Transverse colon (tissue), 4 donors: ENCODE data around the gene THSD4. TPM values are rescaled to one million over a fixed set of nuclear protein-coding genes. Genes with fewer than 3 reads are reported as not detected.

ENCODE experiments used
- DNase-seq: peaks from one replicate; pipeline ENCODE4 v3.0.0-alpha.2; 2019
- H3K27ac ChIP-seq, 4 donors: fragments of 200-600 bp; sonication (generic); 2 replicates each; pipeline ENCODE4 v1.5.1; 2016 to 2018; ENCODE audit warnings: inconsistent platforms in 4 of 4
- H3K27me3 ChIP-seq: fragments of 200-600 bp; sonication (generic); 2 replicates; pipeline ENCODE4 v1.5.1; 2017; ENCODE audit warnings: inconsistent platforms
- H3K36me3 ChIP-seq, 4 donors: fragments of 200-600 bp; sonication (generic); 2 replicates each; pipeline ENCODE4 v1.5.1; 2017 to 2019; ENCODE audit warnings: inconsistent platforms in 4 of 4
- H3K4me1 ChIP-seq, 4 donors: fragments of 200-600 bp; sonication (generic); 2 replicates each; pipeline ENCODE4 v1.5.1; 2017 to 2020; ENCODE audit warnings: inconsistent platforms in 4 of 4
- H3K4me3 ChIP-seq, 4 donors: fragments of 200-600 bp; sonication (generic); 1 replicate in 1 of 4; 2 replicates in 3 of 4; pipeline versions ENCODE4 v1.5.1 to v1.6.1; 2017 to 2019; ENCODE audit warnings: inconsistent platforms in 4 of 4
- H3K9me3 ChIP-seq, 2 donors: fragments of 200-600 bp; sonication (generic); 2 replicates each; pipeline ENCODE4 v1.5.1; 2017 to 2019; ENCODE audit warnings: inconsistent platforms in 2 of 2
- EP300 ChIP-seq: sonication (generic); formaldehyde crosslinking; IDR thresholded peaks from one replicate; pipeline ENCODE4 v1.6.1; 2017; ENCODE audit warnings: antibody characterized with exemption, low read depth
- POLR2A ChIP-seq: fragments of 450-650 bp; IDR thresholded peaks from one replicate; pipeline ENCODE4 v1.6.1; 2016; ENCODE audit warnings: antibody characterized with exemption, mild to moderate bottlenecking, moderate library complexity
- POLR2AphosphoS5 ChIP-seq, 3 donors: sonication (generic); formaldehyde crosslinking; IDR thresholded peaks; one replicate each; pipeline ENCODE4 v1.6.1; 2016; ENCODE audit warnings: antibody characterized with exemption in 3 of 3
- WGBS, 2 donors: methylation state at CpG; one replicate each; pipeline ENCODE4 v1.1.5; 2018; ENCODE audit warnings: low coverage in 1 of 2; 5-methylcytosine and 5-hydroxymethylcytosine counted together
- in situ Hi-C, 4 donors: fragments of 200-750 bp; cut with MboI; loops; one replicate each; pipeline versions ENCODE4 v1.15.0 to v1.15.1; 2017; ENCODE audit warnings: low sequenced_read_pairs in 3 of 4, low pct_ligation_motif_present in 1 of 4, low pct_unique_long_range_greater_than_20kb in 1 of 4
- intact Hi-C: fragments of 100-400 bp; cut with DNase I; formaldehyde crosslinking; loops from one replicate; pipeline ENCODE4 v1.15.1; 2023; ENCODE audit warnings: low total_unique reads
- total RNA-seq, 4 donors: library from RNA; depleted of rRNA; stranded (reverse); fragments of >200 nt; gene quantifications; one replicate each; pipeline ENCODE4 v1.1.0, GENCODE V29; 2016
- TF ChIP-seq, protein P1 (sequence below), 5 experiments: fragments of 200-600 bp in 3 of 5; fragments of 450-650 bp in 2 of 5; sonication (generic) in 3 of 5; IDR thresholded peaks; 1 replicate in 2 of 5; 2 replicates in 3 of 5; pipeline ENCODE4 v1.5.1; 2016 to 2017; ENCODE audit warnings: antibody characterized with exemption in 5 of 5, inconsistent platforms in 3 of 5, mild to moderate bottlenecking in 2 of 5, moderate library complexity in 1 of 5

The THSD4 gene
- total RNA-seq, 4 donors from 2014 or later: 13.3 to 57.2 (median 47.4) TPM

DNA sequence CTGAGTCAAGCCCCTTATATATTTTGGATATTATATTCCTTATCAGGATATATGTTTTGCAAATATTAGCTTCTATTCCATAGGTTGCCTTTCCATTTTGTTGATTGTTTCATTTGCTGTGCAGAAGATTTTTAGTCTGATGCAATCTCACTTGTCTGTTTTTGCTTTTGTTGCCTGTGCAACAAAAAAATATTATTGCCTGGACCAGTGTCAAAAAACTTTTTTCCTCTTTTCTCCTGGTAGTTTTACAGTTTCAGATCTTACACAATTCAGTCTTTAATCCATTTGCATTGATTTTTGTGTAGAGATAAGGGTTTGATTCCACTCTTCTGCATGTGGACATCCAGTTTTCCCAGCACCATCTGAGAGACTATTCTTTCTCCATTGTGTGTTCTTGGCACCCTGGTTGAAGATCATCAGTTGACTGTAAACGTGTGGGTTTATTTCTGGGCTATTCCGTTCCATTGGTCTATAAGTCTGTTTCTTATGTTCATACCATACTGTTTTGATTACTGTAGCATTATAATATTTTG is 466.2 kb downstream of the THSD4 start:
- H3K27me3 ChIP-seq: no peaks in the 10 kb centered on the region
- peaks cover 15 to 22% of the 10 kb centered on the region in 2 donors for H3K9me3 ChIP-seq
- WGBS, 2 donors: 84 to 90% methylated on average over 2 of the region's 2 CpGs
- no peak for TF ChIP-seq EP300
- TF ChIP-seq POLR2A: no peak
- TF ChIP-seq POLR2AphosphoS5 (IDR thresholded peaks at IDR 0.05): no peak
- TF ChIP-seq, protein P1, sequence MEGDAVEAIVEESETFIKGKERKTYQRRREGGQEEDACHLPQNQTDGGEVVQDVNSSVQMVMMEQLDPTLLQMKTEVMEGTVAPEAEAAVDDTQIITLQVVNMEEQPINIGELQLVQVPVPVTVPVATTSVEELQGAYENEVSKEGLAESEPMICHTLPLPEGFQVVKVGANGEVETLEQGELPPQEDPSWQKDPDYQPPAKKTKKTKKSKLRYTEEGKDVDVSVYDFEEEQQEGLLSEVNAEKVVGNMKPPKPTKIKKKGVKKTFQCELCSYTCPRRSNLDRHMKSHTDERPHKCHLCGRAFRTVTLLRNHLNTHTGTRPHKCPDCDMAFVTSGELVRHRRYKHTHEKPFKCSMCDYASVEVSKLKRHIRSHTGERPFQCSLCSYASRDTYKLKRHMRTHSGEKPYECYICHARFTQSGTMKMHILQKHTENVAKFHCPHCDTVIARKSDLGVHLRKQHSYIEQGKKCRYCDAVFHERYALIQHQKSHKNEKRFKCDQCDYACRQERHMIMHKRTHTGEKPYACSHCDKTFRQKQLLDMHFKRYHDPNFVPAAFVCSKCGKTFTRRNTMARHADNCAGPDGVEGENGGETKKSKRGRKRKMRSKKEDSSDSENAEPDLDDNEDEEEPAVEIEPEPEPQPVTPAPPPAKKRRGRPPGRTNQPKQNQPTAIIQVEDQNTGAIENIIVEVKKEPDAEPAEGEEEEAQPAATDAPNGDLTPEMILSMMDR (IDR thresholded peaks at IDR 0.05): no peak
- intact Hi-C loops (no loop called here), in situ Hi-C loops (no loop called here)
- H3K36me3 ChIP-seq: no peaks in the 10 kb centered on the region
- no peak for DNase-seq
- H3K4me1 ChIP-seq: no peaks in the 10 kb centered on the region
- no peak overlapping the region for H3K4me3 ChIP-seq
- no peak overlapping the region for H3K27ac ChIP-seq

DNA sequence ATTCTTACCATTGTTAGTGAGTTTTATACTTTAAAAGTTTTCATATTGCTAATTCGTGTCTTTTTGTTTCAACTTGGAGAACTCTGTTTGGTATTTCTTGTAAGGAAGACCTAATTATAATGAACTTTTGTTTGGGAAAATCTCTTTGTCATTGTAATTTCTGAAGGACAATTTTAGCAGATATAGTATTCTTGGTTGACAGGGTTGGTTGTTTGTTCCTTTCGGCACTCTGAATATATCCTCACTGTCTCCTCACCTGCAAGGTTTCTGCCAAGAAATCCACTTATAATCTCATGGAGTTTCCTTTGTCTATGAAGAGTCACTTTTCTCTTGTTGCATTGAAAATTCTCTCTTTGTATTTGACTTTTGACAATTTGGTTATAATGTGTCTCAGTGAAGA is 469.9 kb downstream of the THSD4 start:
- intact Hi-C loops: no loop called here
- Histone ChIP-seq H3K4me1 (no peaks in the 10 kb centered on the region), H3K36me3 (no peaks in the 10 kb centered on the region), H3K9me3 (peaks cover 15 to 24% of the 10 kb centered on the region in 2 donors), H3K27me3 (no peaks in the 10 kb centered on the region), H3K27ac (no peak overlapping the region), H3K4me3 (no peak overlapping the region)
- TF ChIP-seq POLR2A (no peak), POLR2AphosphoS5 (IDR thresholded peaks at IDR 0.05) (no peak), EP300 (no peak)
- TF ChIP-seq, protein P1 (IDR thresholded peaks at IDR 0.05): no peak
- in situ Hi-C loops: no loop called here
- DNase-seq: no peak
- 49 to 69% methylated on average over 2 of the region's 2 CpGs for WGBS, 2 donors

- no peaks in the 10 kb centered on the region for H3K27me3 ChIP-seq
- DNase-seq: no peak
- 83 to 89% methylated on average over 1 to 2 of the region's 2 CpGs for WGBS, 2 donors
- H3K36me3 ChIP-seq: no peaks in the 10 kb centered on the region
- in situ Hi-C loops (no loop called here), intact Hi-C loops (no loop called here)
- H3K27ac ChIP-seq: no peak overlapping the region
- no peak overlapping the region for H3K4me3 ChIP-seq
- H3K4me1 ChIP-seq: no peaks in the 10 kb centered on the region
- TF ChIP-seq, protein P1 (IDR thresholded peaks at IDR 0.05): no peak
- no peak for TF ChIP-seq EP300
- no peak for TF ChIP-seq POLR2AphosphoS5 (IDR thresholded peaks at IDR 0.05)
- TF ChIP-seq POLR2A: no peak
- peaks cover 15 to 24% of the 10 kb centered on the region in 2 donors for H3K9me3 ChIP-seq
Measured at GRCh38 chr15:71586463-71586862, 471.2 kb downstream of the THSD4 start.

DNA sequence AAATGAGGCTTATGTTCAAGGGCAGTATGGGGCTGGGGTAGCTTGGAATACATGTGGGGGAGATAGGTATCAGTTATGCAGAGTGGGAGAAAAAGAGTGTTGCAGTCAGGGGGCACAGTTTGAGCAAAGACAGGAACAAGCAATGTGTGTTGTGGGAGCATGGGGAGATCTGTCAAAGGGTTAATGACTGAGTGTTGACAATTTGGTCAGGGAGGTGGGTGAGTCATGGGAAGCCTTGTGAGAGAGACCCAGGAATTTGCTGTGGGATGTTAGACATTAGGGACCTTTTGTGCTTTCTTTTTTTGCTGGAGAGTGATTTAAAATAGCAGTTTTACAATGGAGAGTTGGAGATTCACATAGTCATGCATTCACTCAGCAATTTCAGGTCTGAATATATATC is 473.5 kb downstream of the THSD4 start:
- no peaks in the 10 kb centered on the region for H3K4me1 ChIP-seq
- no peaks in the 10 kb centered on the region for H3K27me3 ChIP-seq
- H3K9me3 ChIP-seq: peaks cover 15 to 24% of the 10 kb centered on the region in 2 donors
- TF ChIP-seq POLR2A (no peak), POLR2AphosphoS5 (IDR thresholded peaks at IDR 0.05) (no peak), EP300 (no peak)
- TF ChIP-seq, protein P1 (IDR thresholded peaks at IDR 0.05): no peak
- in situ Hi-C loops (no loop called here), intact Hi-C loops (no loop called here)
- H3K4me3 ChIP-seq: no peak overlapping the region
- no peaks in the 10 kb centered on the region for H3K36me3 ChIP-seq
- no peak for DNase-seq
- no peak overlapping the region for H3K27ac ChIP-seq
